ENCODE measurements around the gene RNU7-1. TPM values are rescaled to one million over a fixed set of nuclear protein-coding genes. Genes with fewer than 3 reads are reported as not detected.
A peak's percentile ranks its signal among the peaks of the same experiment; 100 is the strongest.

The RNU7-1 gene
- total and polyA plus RNA-seq, 9 of the 15 experiments (the other 6 are each of a cell fraction or from before 2014, with no cell fraction given) = not detected

DNA sequence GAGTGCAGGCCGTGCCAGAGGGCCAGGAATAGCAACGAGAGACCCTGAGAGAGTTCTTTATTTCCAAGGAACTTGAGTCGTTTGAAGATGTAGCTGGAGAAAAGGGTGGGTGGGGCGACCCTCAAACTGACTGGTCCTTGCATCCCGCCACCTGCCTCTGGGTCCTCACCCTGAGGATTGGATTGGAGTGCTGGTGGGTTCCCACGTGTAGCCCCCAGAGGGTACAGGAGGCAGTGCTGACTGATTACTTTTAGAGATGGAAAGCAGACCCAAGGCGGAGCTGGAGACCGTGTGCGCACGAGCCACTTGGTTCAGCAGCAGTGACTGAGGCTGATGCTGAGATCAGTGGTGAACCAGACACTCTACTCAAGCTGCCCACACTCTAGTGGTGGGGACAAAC is 34.0 kb downstream of the RNU7-1 start:
- WGBS (ENCODE audit: insufficient coverage, low coverage, missing lambda C conversion rate) = 80% methylated on average over 8 of the region's 10 CpGs
- Histone ChIP-seq H3K27me3 (ENCODE audit: control insufficient read depth in 2 of 2, insufficient read depth in 2 of 2, low read length in 2 of 2) (no peaks in the 10 kb centered on the region), H3K9ac (ENCODE audit: insufficient read depth in 1 of 2, low read depth in 2 of 2, low read length in 2 of 2) (peak overlapping the region in 1 of 2 experiments; percentile 52; a peak in 1 of 4 replicates), H3K4me2 (ENCODE audit: insufficient read depth, low read length) (no peak overlapping the region), H3K79me2 (ENCODE audit: control insufficient read depth, insufficient read depth, low read length) (peaks cover 17% of the 10 kb centered on the region), H4K20me1 (replicated peaks; ENCODE audit: control insufficient read depth, insufficient read depth, low read length) (no peaks in the 10 kb centered on the region), H3K4me3 (no peak overlapping the region), H3K4me1 (replicated peaks in 1 of 2; ENCODE audit: control insufficient read depth in 2 of 2, insufficient read depth in 2 of 2, low read length in 2 of 2) (peaks cover 0 to 4% of the 10 kb centered on the region in 2 experiments; a peak in 1 of 5 replicates), H3K36me3 (ENCODE audit: control insufficient read depth, insufficient read depth, low read length) (peaks cover 95% of the 10 kb centered on the region), H3K27ac (ENCODE audit: extremely low read depth, low read depth, low read length) (no peak overlapping the region), H2AFZ (ENCODE audit: low read depth, low read length) (no peak overlapping the region), H3K9me3 (replicated peaks; ENCODE audit: control insufficient read depth, insufficient read depth, low read depth, low read length) (no peaks in the 10 kb centered on the region), H3K9me1 (ENCODE audit: control insufficient read depth, insufficient read depth, low read length) (no peaks in the 10 kb centered on the region)
- TF ChIP-seq BMI1 (IDR thresholded peaks at IDR 0.05; ENCODE audit: low read length) = no peak
- TF ChIP-seq POLR2G (IDR thresholded peaks at IDR 0.05; ENCODE audit: low read depth, low read length) = peak; percentile 23; the same call in 1 of the 2 replicates
- TF ChIP-seq GTF2A2 (tag; IDR thresholded peaks at IDR 0.05) = no peak
- peak; percentile 10; the same call in 1 of the 2 replicates for TF ChIP-seq POLR2A (conservative IDR thresholded peaks at IDR 0.05)
- ATAC-seq (peak; percentile 25; the same call in 2 of the 3 replicates), FAIRE-seq (no peak), DNase-seq (ENCODE audit: extremely low read depth in 1 of 4, low spot score in 3 of 4) (no peak)
- in situ Hi-C loops (cut with MboI) = no loop called here
- no TSS peak for BruUV-seq (replicated peaks)
- POLR2A ChIA-PET = interaction anchor here (0.6 to 1.3 kb wide), 8 partner anchors 8 to 327 kb away, joined by 3 to 5 read pairs (median 3); no protein-coding TSS in a partner anchor
- CTCF ChIA-PET (ENCODE audit: low intra/inter-chr PET ratio) = no interaction called here
- intact Hi-C loops (cut with micrococcal nuclease) = no loop called here

DNA sequence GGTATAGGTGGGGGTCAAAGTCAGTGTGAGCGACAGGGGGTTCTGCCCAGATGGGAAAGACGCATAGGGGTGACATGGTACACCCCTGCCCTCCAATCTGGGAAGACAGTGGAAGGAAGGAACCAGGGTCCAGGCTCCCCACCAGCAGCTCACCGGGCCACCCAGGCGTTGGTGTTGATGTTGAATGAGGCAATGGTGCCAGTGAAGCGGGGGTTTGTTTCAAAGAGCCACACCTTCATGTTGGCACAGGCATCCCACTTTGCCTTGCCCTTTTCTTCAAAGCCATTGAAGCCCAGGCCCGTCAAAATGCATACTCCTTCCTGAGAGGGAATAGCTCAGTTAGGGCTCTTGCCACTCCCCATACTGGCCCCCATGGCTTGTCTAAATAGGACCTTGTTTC is 34.6 kb downstream of the RNU7-1 start:
- ATAC-seq (no peak), DNase-seq (ENCODE audit: extremely low read depth in 1 of 4, low spot score in 3 of 4) (no peak), FAIRE-seq (no peak)
- peak overlapping the region; percentile 57; the same call in 1 of the 3 replicates for H3K27ac ChIP-seq (ENCODE audit: extremely low read depth, low read depth, low read length)
- H3K4me2 ChIP-seq (ENCODE audit: insufficient read depth, low read length) = no peak overlapping the region
- H4K20me1 ChIP-seq (replicated peaks; ENCODE audit: control insufficient read depth, insufficient read depth, low read length) = no peaks in the 10 kb centered on the region
- no peaks in the 10 kb centered on the region for H3K9me1 ChIP-seq (ENCODE audit: control insufficient read depth, insufficient read depth, low read length)
- in situ Hi-C loops (cut with MboI) = no loop called here
- peaks cover 0 to 4% of the 10 kb centered on the region in 2 experiments; a peak in 1 of 5 replicates for H3K4me1 ChIP-seq (replicated peaks in 1 of 2; ENCODE audit: control insufficient read depth in 2 of 2, insufficient read depth in 2 of 2, low read length in 2 of 2)
- WGBS (ENCODE audit: insufficient coverage, low coverage, missing lambda C conversion rate) = 94% methylated on average over 5 of the region's 6 CpGs
- CTCF ChIA-PET (ENCODE audit: low intra/inter-chr PET ratio) = no interaction called here
- H3K79me2 ChIP-seq (ENCODE audit: control insufficient read depth, insufficient read depth, low read length) = peaks cover 12% of the 10 kb centered on the region
- POLR2A ChIA-PET = interaction anchor here (0.6 to 1.4 kb wide), 7 partner anchors 8 to 327 kb away, joined by 3 to 5 read pairs (median 3); no protein-coding TSS in a partner anchor
- H3K9me3 ChIP-seq (replicated peaks; ENCODE audit: control insufficient read depth, insufficient read depth, low read depth, low read length) = no peaks in the 10 kb centered on the region
- intact Hi-C loops (cut with micrococcal nuclease) = no loop called here
- H2AFZ ChIP-seq (ENCODE audit: low read depth, low read length) = no peak overlapping the region
- H3K4me3 ChIP-seq = no peak overlapping the region
- no peak overlapping the region for H3K9ac ChIP-seq (ENCODE audit: insufficient read depth in 1 of 2, low read depth in 2 of 2, low read length in 2 of 2)
- BruUV-seq (replicated peaks) = no TSS peak
- H3K27me3 ChIP-seq (ENCODE audit: control insufficient read depth in 2 of 2, insufficient read depth in 2 of 2, low read length in 2 of 2) = no peaks in the 10 kb centered on the region
- TF ChIP-seq, protein P1, sequence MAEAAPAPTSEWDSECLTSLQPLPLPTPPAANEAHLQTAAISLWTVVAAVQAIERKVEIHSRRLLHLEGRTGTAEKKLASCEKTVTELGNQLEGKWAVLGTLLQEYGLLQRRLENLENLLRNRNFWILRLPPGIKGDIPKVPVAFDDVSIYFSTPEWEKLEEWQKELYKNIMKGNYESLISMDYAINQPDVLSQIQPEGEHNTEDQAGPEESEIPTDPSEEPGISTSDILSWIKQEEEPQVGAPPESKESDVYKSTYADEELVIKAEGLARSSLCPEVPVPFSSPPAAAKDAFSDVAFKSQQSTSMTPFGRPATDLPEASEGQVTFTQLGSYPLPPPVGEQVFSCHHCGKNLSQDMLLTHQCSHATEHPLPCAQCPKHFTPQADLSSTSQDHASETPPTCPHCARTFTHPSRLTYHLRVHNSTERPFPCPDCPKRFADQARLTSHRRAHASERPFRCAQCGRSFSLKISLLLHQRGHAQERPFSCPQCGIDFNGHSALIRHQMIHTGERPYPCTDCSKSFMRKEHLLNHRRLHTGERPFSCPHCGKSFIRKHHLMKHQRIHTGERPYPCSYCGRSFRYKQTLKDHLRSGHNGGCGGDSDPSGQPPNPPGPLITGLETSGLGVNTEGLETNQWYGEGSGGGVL (CRISPR knock-in tag; IDR thresholded peaks at IDR 0.05) = no peak
- 0 out of 2 replicates have a peak, but pooled peaks have one; percentile 18 for TF ChIP-seq POLR2A (conservative IDR thresholded peaks at IDR 0.05)
- 0 out of 2 replicates have a peak, but pooled peaks have one; percentile 13 for TF ChIP-seq POLR2AphosphoS5 (IDR thresholded peaks at IDR 0.05; ENCODE audit: control insufficient read depth, insufficient read depth, low read depth, low read length)
- 0 out of 2 replicates have a peak, but pooled peaks have one; percentile 25 for TF ChIP-seq POLR2G (IDR thresholded peaks at IDR 0.05; ENCODE audit: low read depth, low read length)
- no peak for TF ChIP-seq ZNF133 (CRISPR knock-in tag; IDR thresholded peaks at IDR 0.05)
- peak; percentile 18; the same call in 1 of the 2 replicates for TF ChIP-seq POLR2AphosphoS2 (IDR thresholded peaks at IDR 0.05; ENCODE audit: low read length)
- TF ChIP-seq RBFOX2 (IDR thresholded peaks at IDR 0.05; ENCODE audit: low read depth, low read length) = 0 out of 2 replicates have a peak, but pooled peaks have one; percentile 18
- H3K36me3 ChIP-seq (ENCODE audit: control insufficient read depth, insufficient read depth, low read length) = peaks cover 94% of the 10 kb centered on the region

All from K562 (cell line).